ENCODE results near the gene NDST4.

- TF ChIP-seq, protein P1, sequence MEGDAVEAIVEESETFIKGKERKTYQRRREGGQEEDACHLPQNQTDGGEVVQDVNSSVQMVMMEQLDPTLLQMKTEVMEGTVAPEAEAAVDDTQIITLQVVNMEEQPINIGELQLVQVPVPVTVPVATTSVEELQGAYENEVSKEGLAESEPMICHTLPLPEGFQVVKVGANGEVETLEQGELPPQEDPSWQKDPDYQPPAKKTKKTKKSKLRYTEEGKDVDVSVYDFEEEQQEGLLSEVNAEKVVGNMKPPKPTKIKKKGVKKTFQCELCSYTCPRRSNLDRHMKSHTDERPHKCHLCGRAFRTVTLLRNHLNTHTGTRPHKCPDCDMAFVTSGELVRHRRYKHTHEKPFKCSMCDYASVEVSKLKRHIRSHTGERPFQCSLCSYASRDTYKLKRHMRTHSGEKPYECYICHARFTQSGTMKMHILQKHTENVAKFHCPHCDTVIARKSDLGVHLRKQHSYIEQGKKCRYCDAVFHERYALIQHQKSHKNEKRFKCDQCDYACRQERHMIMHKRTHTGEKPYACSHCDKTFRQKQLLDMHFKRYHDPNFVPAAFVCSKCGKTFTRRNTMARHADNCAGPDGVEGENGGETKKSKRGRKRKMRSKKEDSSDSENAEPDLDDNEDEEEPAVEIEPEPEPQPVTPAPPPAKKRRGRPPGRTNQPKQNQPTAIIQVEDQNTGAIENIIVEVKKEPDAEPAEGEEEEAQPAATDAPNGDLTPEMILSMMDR (IDR thresholded peaks at IDR 0.05): no peak
- TF ChIP-seq SIN3A (IDR thresholded peaks at IDR 0.05; ENCODE audit: borderline replicate concordance, insufficient read depth, low read depth, low read length): no peak
Observed at GRCh38 chr4:115159141-115159540, 45.7 kb upstream of the NDST4 start.
